ENCODE data around the gene FAM107B. TPM values are rescaled to one million over a fixed set of nuclear protein-coding genes. Genes with fewer than 3 reads are reported as not detected.

Gene FAM107B
- total RNA-seq, 1 donor = 22.7 TPM

- H3K4me3 ChIP-seq (ENCODE audit: low read depth, low read length) = no peak overlapping the region
- TF ChIP-seq CTCF (IDR thresholded peaks at IDR 0.05; ENCODE audit: insufficient read depth, low read length) = no peak
- no peak for DNase-seq (ENCODE audit: low read depth)
Observed at GRCh38 chr10:14742382-14742781, 32.3 kb downstream of the FAM107B start.

- H3K4me3 ChIP-seq (ENCODE audit: low read depth, low read length) = no peak overlapping the region
- TF ChIP-seq CTCF (IDR thresholded peaks at IDR 0.05; ENCODE audit: insufficient read depth, low read length) = no peak
- DNase-seq (ENCODE audit: low read depth) = no peak
Observed at GRCh38 chr10:14740684-14741247, 33.9 kb downstream of the FAM107B start.

GRCh38 chr10:14737808-14738545 is 36.7 kb downstream of the FAM107B start:
- TF ChIP-seq CTCF (IDR thresholded peaks at IDR 0.05; ENCODE audit: insufficient read depth, low read length) = no peak
- H3K4me3 ChIP-seq (ENCODE audit: low read depth, low read length) = no peak overlapping the region
- DNase-seq (ENCODE audit: low read depth) = no peak

GRCh38 chr10:14736600-14737081 is 38.1 kb downstream of the FAM107B start:
- no peak for TF ChIP-seq CTCF (IDR thresholded peaks at IDR 0.05; ENCODE audit: insufficient read depth, low read length)
- no peak overlapping the region for H3K4me3 ChIP-seq (ENCODE audit: low read depth, low read length)
- peak; percentile 38 for DNase-seq (ENCODE audit: low read depth)

- H3K4me3 ChIP-seq (ENCODE audit: low read depth, low read length) = no peak overlapping the region
- no peak for DNase-seq (ENCODE audit: low read depth)
- no peak for TF ChIP-seq CTCF (IDR thresholded peaks at IDR 0.05; ENCODE audit: insufficient read depth, low read length)
Observed at GRCh38 chr10:14736043-14736442, 38.7 kb downstream of the FAM107B start.

GRCh38 chr10:14731875-14732512 is 42.7 kb downstream of the FAM107B start:
- no peak for DNase-seq (ENCODE audit: low read depth)
- TF ChIP-seq CTCF (IDR thresholded peaks at IDR 0.05; ENCODE audit: insufficient read depth, low read length) = no peak
- no peak overlapping the region for H3K4me3 ChIP-seq (ENCODE audit: low read depth, low read length)
